ENCODE measurements around the gene AATF. TPM values are rescaled to one million over a fixed set of nuclear protein-coding genes. Genes with fewer than 3 reads are reported as not detected.
A peak's percentile ranks its signal among the peaks of the same experiment; 100 is the strongest.

AATF gene
- total RNA-seq, 4 donors from 2014 or later = 22.4 to 36.4 (median 32.4) TPM

GRCh38 chr17:37043201-37043600, 94.4 kb downstream of the AATF start:
- no peaks in the 10 kb centered on the region for H3K27me3 ChIP-seq
- peaks cover 0 to 5% (median 0%) of the 10 kb centered on the region in 3 donors for H3K4me1 ChIP-seq
- intact Hi-C loops (cut with DNase I) = no loop called here
- no peak for TF ChIP-seq CTCF (IDR thresholded peaks at IDR 0.05)
- TF ChIP-seq POLR2A (IDR thresholded peaks at IDR 0.05) = no peak
- DNase-seq = no peak
- no peaks in the 10 kb centered on the region for H3K9me3 ChIP-seq
- no peak overlapping the region for H3K27ac ChIP-seq
- WGBS, 2 donors = 87% methylated on average over 3 of the region's 3 CpGs
- H3K4me3 ChIP-seq = no peak overlapping the region
- peaks cover 0 to 45% (median 0%) of the 10 kb centered on the region in 3 donors for H3K36me3 ChIP-seq

GRCh38 chr17:37045351-37045922, 96.7 kb downstream of the AATF start:
- Histone ChIP-seq H3K4me3 (no peak overlapping the region), H3K9me3 (no peaks in the 10 kb centered on the region), H3K4me1 (peaks cover 0 to 5% (median 0%) of the 10 kb centered on the region in 3 donors), H3K27ac (no peak overlapping the region), H3K27me3 (no peaks in the 10 kb centered on the region), H3K36me3 (peaks cover 0 to 59% (median 4%) of the 10 kb centered on the region in 3 donors)
- 67 to 71% methylated on average over 7 of the region's 7 CpGs for WGBS, 2 donors
- intact Hi-C loops (cut with DNase I) = loop anchor here (5.0 kb wide), 1 partner anchor 413 kb away; no protein-coding TSS in a partner anchor
- TF ChIP-seq POLR2A (IDR thresholded peaks at IDR 0.05) (no peak), CTCF (IDR thresholded peaks at IDR 0.05) (no peak)
- DNase-seq = no peak

- Histone ChIP-seq H3K9me3 (no peaks in the 10 kb centered on the region), H3K27me3 (no peaks in the 10 kb centered on the region), H3K36me3 (peaks cover 3 to 71% (median 4%) of the 10 kb centered on the region in 3 donors), H3K27ac (no peak overlapping the region), H3K4me1 (peaks cover 0 to 5% (median 0%) of the 10 kb centered on the region in 3 donors), H3K4me3 (no peak overlapping the region)
- 8 to 12% methylated on average over 8 to 9 of the region's 9 CpGs for WGBS, 2 donors
- no peak for TF ChIP-seq POLR2A (IDR thresholded peaks at IDR 0.05)
- TF ChIP-seq CTCF (IDR thresholded peaks at IDR 0.05) = peak; percentile 76 to 89 (median 86)
- intact Hi-C loops (cut with DNase I) = loop anchor here (5.0 kb wide), 1 partner anchor 415 kb away; no protein-coding TSS in a partner anchor
- DNase-seq = no peak
Measured at GRCh38 chr17:37047631-37048104, 98.9 kb downstream of the AATF start.

GRCh38 chr17:37048811-37049210, 100.1 kb downstream of the AATF start:
- H3K27ac ChIP-seq = no peak overlapping the region
- TF ChIP-seq CTCF (IDR thresholded peaks at IDR 0.05) (no peak), POLR2A (IDR thresholded peaks at IDR 0.05) (no peak)
- intact Hi-C loops (cut with DNase I) = loop anchor here (5.0 kb wide), 1 partner anchor 417 kb away; no protein-coding TSS in a partner anchor
- H3K4me1 ChIP-seq = peaks cover 0 to 5% (median 0%) of the 10 kb centered on the region in 3 donors
- peaks cover 4 to 68% (median 5%) of the 10 kb centered on the region in 3 donors for H3K36me3 ChIP-seq
- 89 to 98% methylated on average over 5 of the region's 5 CpGs for WGBS, 2 donors
- H3K4me3 ChIP-seq = no peak overlapping the region
- no peaks in the 10 kb centered on the region for H3K27me3 ChIP-seq
- H3K9me3 ChIP-seq = no peaks in the 10 kb centered on the region
- DNase-seq = no peak

GRCh38 chr17:37050920-37051319, 102.2 kb downstream of the AATF start:
- Histone ChIP-seq H3K9me3 (no peaks in the 10 kb centered on the region), H3K27ac (no peak overlapping the region), H3K4me1 (peaks cover 0 to 5% (median 0%) of the 10 kb centered on the region in 3 donors), H3K4me3 (no peak overlapping the region), H3K27me3 (no peaks in the 10 kb centered on the region), H3K36me3 (peaks cover 4 to 71% (median 5%) of the 10 kb centered on the region in 3 donors)
- no peak for DNase-seq
- 69 to 81% methylated on average over 3 to 4 of the region's 5 CpGs for whole genome bisulfite sequencing, 2 donors
- TF ChIP-seq CTCF (IDR thresholded peaks at IDR 0.05) (no peak), POLR2A (IDR thresholded peaks at IDR 0.05) (no peak)
- intact Hi-C loops (cut with DNase I) = no loop called here
